GM12865 (cell line): Measurements from ENCODE around the gene OLFML2B.

Experiments used
- DNase-seq: peaks from one replicate; pipeline ENCODE4 v3.0.0; 2010; ENCODE audit warnings: low read depth
- H3K4me3 ChIP-seq: 2 replicates; pipeline ENCODE4 v1.5.1; 2011; ENCODE audit warnings: mild to moderate bottlenecking, low read depth, low read length, control low read depth
- TF ChIP-seq, protein P1 (sequence below): IDR thresholded peaks from 2 replicates; pipeline ENCODE4 v1.5.1; 2011; ENCODE audit warnings: low read length, control low read depth, low read depth, inconsistent platforms; ENCODE audit not compliant: insufficient read depth; ENCODE audit errors: missing control alignments

The OLFML2B gene

DNA sequence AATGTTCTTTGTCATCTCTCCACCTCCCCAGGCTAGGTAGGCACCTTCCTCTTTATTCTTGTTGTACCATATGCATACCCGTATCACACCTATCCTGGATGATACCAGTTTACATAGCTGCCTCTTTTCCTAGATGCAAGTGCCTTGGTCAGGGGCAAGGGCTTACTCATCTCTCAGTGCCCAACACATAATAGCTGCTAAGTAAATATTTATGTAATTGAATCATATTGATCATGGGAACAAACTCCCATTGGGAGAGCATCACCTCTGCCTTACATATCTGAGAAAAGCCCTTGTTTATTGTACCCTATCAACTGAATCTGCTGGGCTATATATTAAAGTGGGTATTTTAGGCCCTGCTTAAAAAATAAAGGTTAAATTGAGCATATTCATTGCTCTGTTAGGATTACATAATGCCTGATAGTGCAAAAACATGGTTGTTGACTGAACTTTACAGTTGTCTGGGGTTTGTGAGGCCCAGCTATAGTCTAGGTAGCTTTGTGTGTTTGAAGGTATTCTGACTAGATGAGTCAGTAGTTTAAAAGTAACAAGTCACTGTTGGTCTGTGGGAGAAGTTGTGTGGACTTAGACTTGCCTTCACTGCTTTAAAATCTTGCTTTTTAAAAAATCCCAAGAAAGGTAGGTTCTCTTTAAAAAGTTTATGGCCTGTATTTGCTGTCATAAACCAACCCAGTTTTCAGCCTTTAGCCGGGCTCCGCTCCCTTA, 82.6 kb downstream of the OLFML2B start:
- H3K4me3 ChIP-seq: no peak overlapping the region
- DNase-seq: no peak
- TF ChIP-seq, protein P1, sequence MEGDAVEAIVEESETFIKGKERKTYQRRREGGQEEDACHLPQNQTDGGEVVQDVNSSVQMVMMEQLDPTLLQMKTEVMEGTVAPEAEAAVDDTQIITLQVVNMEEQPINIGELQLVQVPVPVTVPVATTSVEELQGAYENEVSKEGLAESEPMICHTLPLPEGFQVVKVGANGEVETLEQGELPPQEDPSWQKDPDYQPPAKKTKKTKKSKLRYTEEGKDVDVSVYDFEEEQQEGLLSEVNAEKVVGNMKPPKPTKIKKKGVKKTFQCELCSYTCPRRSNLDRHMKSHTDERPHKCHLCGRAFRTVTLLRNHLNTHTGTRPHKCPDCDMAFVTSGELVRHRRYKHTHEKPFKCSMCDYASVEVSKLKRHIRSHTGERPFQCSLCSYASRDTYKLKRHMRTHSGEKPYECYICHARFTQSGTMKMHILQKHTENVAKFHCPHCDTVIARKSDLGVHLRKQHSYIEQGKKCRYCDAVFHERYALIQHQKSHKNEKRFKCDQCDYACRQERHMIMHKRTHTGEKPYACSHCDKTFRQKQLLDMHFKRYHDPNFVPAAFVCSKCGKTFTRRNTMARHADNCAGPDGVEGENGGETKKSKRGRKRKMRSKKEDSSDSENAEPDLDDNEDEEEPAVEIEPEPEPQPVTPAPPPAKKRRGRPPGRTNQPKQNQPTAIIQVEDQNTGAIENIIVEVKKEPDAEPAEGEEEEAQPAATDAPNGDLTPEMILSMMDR: no peak

- no peak for DNase-seq
- TF ChIP-seq, protein P1: no peak
- no peak overlapping the region for H3K4me3 ChIP-seq
Measured at GRCh38 chr1:161936786-161937185, 86.9 kb downstream of the OLFML2B start.

- TF ChIP-seq, protein P1: no peak
- H3K4me3 ChIP-seq: no peak overlapping the region
- no peak for DNase-seq
Measured at GRCh38 chr1:161935264-161935663, 88.4 kb downstream of the OLFML2B start.

DNA sequence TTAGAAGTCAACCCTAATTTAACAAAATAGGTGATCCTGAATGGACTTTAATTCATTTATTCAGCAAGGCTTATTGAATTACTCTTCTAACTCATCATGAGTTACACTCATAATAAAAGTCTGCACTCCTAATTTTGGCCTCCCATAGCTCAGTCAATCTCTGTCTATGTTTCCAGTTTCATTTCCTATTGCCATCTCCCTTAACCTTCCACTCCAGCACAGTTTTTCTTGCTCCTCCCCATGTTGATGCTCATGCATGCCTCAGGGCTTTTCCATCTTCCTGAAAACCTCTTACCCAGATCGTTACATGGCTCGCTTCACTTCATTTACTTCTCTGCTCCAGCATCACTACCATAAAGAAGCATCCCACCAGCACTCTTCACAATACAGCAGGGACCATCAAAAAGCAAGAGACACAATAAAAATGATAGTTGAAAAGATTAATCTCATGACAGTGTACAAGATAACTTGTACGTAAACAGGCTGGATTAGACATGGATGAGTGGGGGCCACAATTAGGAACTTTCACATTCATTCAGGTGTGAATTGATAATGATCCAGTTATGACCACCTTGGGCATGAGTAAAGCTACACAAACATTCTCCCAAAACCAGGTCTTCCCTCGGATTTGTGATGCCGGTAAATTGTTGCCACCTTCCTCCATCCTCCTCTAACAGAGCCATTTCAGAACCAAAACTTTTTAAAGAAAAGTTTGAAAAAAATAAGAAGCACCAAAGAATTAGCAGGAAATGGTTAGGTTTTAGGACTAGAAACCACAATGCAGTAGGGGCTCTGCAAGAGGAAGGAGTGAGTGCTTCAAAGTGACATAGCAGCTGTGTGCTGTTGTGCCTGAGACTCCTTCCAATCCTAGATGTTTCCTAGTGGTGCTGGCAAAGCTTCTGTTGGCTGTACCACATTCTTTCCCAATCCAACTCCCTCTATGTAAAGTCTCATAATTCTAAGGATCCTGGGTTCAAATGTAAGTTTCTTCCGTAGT, 89.8 kb downstream of the OLFML2B start:
- TF ChIP-seq, protein P1: no peak
- DNase-seq: peak; percentile 28
- H3K4me3 ChIP-seq: no peak overlapping the region
